Measurements from ENCODE around the gene TARBP1.

- TF ChIP-seq EHMT2 (IDR thresholded peaks at IDR 0.05; ENCODE audit: low read depth), result no peak
- TF ChIP-seq CTCF (IDR thresholded peaks at IDR 0.05), result no peak
- no peak for TF ChIP-seq EP300 (IDR thresholded peaks at IDR 0.05)
These were observed 82.9 kb downstream of the TARBP1 start for GRCh38 chr1:234396092-234396491.
